NOMO-1 treated with DMSO at 0.1 percent for 48 hours (cell line): Measurements from ENCODE around the gene HAX1.

Experiments used
- DNase-seq: peaks from one replicate; lab custom pipeline; 2025; ENCODE audit not compliant: unreplicated experiment; lab: John Stamatoyannopoulos, UW

The HAX1 gene

DNA sequence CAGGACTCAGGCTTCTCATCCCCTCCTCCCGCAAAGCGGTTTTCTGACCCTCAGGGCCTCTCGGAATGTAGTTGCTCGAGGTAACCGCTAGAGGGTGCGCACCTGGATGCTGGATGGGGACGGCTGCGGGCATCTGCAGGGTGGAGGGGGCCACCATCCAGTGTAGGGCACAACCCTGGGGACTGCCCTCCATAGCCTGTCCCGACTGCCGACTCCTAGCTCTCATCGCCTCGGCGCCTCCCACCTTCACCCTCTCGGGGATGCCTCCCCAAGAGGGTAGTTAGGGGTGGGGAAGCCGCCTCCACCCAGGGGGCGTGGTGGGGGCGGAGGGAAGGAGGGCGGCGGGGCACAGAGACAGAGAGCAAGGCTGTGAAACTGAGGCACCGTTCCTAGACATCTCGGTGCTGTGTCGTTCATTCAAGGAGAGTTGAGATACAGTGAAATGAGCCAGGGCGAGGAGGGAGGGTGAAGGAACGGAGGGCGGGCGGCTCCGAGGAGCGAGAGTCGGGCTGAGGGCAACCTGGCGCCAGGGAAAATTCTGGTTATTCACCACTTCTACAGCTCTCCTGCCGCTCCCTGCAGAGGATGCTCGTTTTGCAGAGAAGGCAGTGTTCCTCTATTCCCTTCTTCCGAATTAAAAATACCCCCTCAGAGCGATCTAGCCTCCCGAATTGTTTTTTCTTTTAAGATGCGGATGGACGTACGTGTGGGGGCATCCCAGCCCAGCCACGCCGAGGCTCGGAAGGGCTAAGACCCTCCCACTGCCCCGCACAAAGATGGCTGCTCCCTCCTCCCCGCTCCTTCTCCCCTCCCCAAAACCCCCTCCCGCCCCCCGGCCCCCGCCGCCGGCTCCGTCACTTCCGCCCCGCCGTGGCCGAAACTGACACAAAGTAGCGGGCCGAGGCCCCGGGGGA lies 52.5 kb downstream of the HAX1 start, which contains the start of gene ATP8B2:
ATP8B2 (plus strand) TSS at position 857 of the 914 bp plus-strand sequence. CDS start 2,617 bp downstream, outside the sequence.
- peak; percentile 54 for DNase-seq
